ENCODE data around the gene FAM13A. TPM values are rescaled to one million over a fixed set of nuclear protein-coding genes. Genes with fewer than 3 reads are reported as not detected.

FAM13A gene
- total and polyA plus RNA-seq, 2 of the 13 experiments (the other 11 are each of a cell fraction or from before 2014, with no cell fraction given): 1.2 to 36.2 TPM

- TF ChIP-seq GZF1 (CRISPR knock-in tag; IDR thresholded peaks at IDR 0.05) (no peak), HES4 (CRISPR knock-in tag; IDR thresholded peaks at IDR 0.05; ENCODE audit: borderline replicate concordance) (no peak), SOX5 (CRISPR knock-in tag; IDR thresholded peaks at IDR 0.05; ENCODE audit: borderline replicate concordance) (peak; percentile 57; the same call in 1 of the 2 replicates), ZNF337 (CRISPR knock-in tag; IDR thresholded peaks at IDR 0.05; ENCODE audit: borderline replicate concordance, low read depth) (0 out of 2 replicates have a peak, but pooled peaks have one; percentile 37), ZFX (CRISPR knock-in tag; IDR thresholded peaks at IDR 0.05; ENCODE audit: low read depth) (peak; percentile 47), ZNF792 (CRISPR knock-in tag; IDR thresholded peaks at IDR 0.05) (0 out of 2 replicates have a peak, but pooled peaks have one; percentile 41), ZSCAN30 (CRISPR knock-in tag; IDR thresholded peaks at IDR 0.05) (no peak), ZNF562 (CRISPR knock-in tag; IDR thresholded peaks at IDR 0.05; ENCODE audit: borderline replicate concordance) (no peak), ZNF160 (CRISPR knock-in tag; IDR thresholded peaks at IDR 0.05) (no peak), ZNF292 (CRISPR knock-in tag; IDR thresholded peaks at IDR 0.05; ENCODE audit: borderline replicate concordance, low read depth) (0 out of 2 replicates have a peak, but pooled peaks have one; percentile 26), ZFY (CRISPR knock-in tag; IDR thresholded peaks at IDR 0.05) (peak; percentile 54), ZNF749 (CRISPR knock-in tag; IDR thresholded peaks at IDR 0.05; ENCODE audit: borderline replicate concordance) (no peak), DMAP1 (CRISPR knock-in tag; IDR thresholded peaks at IDR 0.05) (peak; percentile 45; the same call in 1 of the 2 replicates), RELA (CRISPR knock-in tag; IDR thresholded peaks at IDR 0.05) (no peak), ETV5 (CRISPR knock-in tag; IDR thresholded peaks at IDR 0.05; ENCODE audit: borderline replicate concordance) (peak; percentile 76; the same call in 1 of the 2 replicates), CCDC6 (CRISPR knock-in tag; IDR thresholded peaks at IDR 0.05) (no peak), MIER3 (CRISPR knock-in tag; IDR thresholded peaks at IDR 0.05; ENCODE audit: borderline replicate concordance) (peak; percentile 39; the same call in 1 of the 2 replicates), AHDC1 (CRISPR knock-in tag; IDR thresholded peaks at IDR 0.05; ENCODE audit: borderline replicate concordance) (peak; percentile 47; the same call in 1 of the 2 replicates), AHR (CRISPR knock-in tag; IDR thresholded peaks at IDR 0.05) (no peak), PITX1 (CRISPR knock-in tag; IDR thresholded peaks at IDR 0.05) (peak; percentile 59; the same call in 1 of the 2 replicates), ZNF652 (CRISPR knock-in tag; IDR thresholded peaks at IDR 0.05; ENCODE audit: borderline replicate concordance, low read depth) (no peak), NR2F2 (IDR thresholded peaks at IDR 0.05; ENCODE audit: borderline replicate concordance, low read depth) (0 out of 2 replicates have a peak, but pooled peaks have one; percentile 18), ZFP62 (CRISPR knock-in tag; IDR thresholded peaks at IDR 0.05) (no peak)
- TF ChIP-seq, protein P1, sequence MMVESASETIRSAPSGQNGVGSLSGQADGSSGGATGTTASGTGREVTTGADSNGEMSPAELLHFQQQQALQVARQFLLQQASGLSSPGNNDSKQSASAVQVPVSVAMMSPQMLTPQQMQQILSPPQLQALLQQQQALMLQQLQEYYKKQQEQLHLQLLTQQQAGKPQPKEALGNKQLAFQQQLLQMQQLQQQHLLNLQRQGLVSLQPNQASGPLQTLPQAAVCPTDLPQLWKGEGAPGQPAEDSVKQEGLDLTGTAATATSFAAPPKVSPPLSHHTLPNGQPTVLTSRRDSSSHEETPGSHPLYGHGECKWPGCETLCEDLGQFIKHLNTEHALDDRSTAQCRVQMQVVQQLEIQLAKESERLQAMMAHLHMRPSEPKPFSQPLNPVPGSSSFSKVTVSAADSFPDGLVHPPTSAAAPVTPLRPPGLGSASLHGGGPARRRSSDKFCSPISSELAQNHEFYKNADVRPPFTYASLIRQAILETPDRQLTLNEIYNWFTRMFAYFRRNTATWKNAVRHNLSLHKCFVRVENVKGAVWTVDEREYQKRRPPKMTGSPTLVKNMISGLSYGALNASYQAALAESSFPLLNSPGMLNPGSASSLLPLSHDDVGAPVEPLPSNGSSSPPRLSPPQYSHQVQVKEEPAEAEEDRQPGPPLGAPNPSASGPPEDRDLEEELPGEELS (CRISPR knock-in tag; IDR thresholded peaks at IDR 0.05): peak; percentile 69
These were observed 303.1 kb downstream of the FAM13A start (continued) for GRCh38 chr4:88753658-88754571.
